Tongue (tissue), 2 donors: ENCODE results near the gene LCNL1. TPM values are rescaled to one million over a fixed set of nuclear protein-coding genes. Genes with fewer than 3 reads are reported as not detected.
"Not testable (repeated sequence)": the region's sequence is repeated elsewhere in the genome, so short reads cannot be mapped to it uniquely, and the experiment has no call there.

ENCODE experiments used
- DNase-seq: peaks from one replicate; pipeline ENCODE4 v3.0.0-alpha.2; 2015
- total RNA-seq: library from RNA; depleted of rRNA; stranded (reverse); fragments of >200 nt; gene quantifications from one replicate; pipeline ENCODE4 v1.2.3, GENCODE V29; 2014

Gene LCNL1
- total RNA-seq, 1 donor from 2014 or later, result 0.31 TPM

DNA sequence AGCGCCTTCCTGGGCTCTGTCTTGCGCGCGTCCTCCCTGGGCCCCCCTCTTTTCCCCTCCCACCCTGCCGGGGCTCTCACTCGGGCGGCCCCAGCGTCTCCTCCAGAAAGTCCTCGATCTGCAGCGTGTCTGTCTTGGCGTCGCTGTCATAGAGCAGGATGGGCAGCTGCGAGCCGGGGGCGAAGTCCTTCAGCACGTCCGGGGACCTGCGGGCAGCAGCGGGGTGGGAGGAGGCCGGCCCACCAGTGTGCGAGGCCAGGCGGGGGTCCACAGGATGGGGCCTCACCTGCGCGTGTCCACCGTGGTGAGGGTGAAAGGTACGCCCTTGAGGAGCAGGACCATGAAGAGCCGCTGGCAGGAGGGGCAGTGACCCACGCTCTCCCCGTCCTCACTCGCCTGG is 12.6 kb downstream of the LCNL1 start:
- peak; percentile 39 for DNase-seq

- peak; percentile 45 for DNase-seq
Observed at GRCh38 chr9:136995772-136996311, 13.0 kb downstream of the LCNL1 start.

GRCh38 chr9:136996361-136997292 is 13.8 kb downstream of the LCNL1 start, which contains the start of gene CLIC3:
Gene CLIC3, minus strand, starts transcription at chr9:136996568. Its CDS starts 25 bp downstream, at chr9:136996543.
- DNase-seq, result peak; percentile 42

DNA sequence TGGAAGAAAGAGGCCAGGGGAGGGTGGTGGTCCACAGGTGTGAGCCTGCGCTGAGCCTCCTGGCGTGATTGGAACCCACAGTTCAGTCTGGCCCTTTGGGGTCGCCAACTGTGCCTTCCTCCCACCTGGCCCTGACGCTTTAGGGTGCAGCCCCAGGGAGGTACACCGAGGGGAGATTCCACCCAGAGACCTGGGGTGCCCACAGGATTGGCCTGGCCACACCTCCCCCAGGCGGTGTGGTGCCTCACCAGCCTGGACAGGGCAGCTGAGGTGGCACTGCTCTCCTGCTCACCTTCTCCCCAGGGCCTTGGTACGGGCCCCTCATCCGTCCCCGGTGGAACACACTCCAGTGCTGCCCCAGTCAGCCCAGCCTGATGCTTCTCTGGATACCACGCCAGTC is 14.6 kb downstream of the LCNL1 start:
- no peak for DNase-seq

DNA sequence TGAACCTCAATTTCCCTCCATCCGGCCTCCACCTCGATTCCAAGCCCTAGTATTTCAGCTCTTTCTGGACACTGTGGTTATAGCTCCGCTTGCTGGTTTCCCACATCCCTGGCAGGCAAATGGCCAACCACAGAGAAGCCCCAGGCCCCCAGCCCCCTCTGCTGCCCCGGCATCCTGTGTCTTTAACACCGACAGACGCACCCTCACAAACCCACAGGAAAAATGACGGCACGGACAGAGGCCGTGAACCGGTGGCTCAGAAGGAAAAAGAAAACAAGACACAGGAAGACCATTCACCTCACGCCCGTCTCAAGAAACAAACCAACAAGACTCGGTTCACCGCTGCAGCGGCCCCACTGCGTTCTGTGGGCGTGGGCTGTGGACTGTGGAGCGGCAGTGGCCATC is 15.0 kb downstream of the LCNL1 start:
- no peak for DNase-seq

DNA sequence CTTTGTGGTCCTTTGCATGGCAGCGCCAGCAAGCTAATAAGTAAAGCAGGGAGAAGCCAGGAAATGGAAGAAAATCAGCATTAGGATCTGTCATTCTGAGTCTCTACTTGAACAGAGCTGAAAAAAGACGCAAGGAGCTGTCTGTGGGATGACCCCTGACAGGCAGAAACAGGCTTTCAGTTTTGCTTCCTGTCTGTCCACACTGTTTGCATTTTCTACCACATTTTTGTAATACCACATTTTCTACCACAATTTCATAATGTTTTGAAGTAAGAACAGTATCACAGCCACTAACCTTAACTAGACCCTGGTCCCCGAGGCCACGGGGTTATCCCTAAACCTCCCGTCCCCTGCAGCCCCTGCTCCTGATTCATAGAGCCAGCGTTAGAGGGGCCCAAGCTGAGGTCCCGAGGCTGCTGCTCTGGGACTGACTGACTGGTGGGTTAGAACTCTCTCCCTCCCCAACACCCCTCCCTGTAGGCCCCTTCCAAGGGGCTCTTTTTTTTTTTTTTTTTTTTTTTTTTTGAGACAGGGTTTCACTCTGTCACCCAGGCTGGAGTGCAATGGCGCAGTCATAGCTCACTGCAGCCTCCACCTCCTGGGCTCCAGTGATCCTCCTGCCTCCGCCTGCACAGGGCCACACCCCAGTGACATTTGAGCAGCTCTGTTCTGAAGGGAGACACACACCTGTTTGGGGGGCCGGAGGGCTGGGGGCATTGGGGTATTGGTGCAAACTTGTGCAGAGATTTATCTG is 17.6 kb downstream of the LCNL1 start:
- DNase-seq, result no peak

DNA sequence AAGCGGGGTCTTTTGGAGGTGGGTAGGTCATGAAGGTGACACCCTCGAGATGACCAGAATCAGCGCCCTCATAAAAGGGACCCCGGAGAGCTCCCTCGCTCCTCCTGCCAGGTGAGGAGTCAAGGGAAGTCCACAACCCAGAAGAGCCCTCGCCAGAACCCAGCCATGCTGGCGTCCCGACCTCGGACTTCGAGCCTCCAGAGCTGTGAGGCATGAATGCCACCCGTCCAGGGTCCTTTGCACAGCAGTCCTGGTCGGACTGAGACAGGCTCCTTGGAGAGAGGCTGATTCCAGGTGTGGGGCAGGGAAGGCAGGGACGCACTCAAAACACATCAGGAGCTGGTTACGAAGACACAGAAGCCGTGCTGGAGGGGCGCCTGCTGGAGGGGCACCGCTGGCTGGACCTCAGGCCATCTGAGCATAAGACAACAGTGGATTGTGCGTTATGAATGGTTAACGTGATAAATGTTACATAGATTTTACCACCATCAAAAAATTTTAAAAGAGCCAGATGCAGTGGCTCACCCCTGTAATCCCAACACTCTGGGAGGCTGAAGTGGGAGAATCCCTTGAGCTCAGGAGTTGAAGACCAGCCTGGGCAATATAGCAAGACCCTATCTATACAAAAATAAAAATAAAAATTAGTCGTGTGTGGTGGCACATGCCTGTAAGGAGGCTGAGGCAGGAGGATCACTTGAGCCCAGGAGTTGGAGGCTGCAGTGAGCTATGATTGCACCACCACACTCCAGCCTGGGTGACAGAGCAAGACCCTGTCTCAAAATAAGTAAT is 19.3 kb downstream of the LCNL1 start:
- no peak for DNase-seq

GRCh38 chr9:137002646-137003041 is 19.9 kb downstream of the LCNL1 start:
- no peak for DNase-seq

DNA sequence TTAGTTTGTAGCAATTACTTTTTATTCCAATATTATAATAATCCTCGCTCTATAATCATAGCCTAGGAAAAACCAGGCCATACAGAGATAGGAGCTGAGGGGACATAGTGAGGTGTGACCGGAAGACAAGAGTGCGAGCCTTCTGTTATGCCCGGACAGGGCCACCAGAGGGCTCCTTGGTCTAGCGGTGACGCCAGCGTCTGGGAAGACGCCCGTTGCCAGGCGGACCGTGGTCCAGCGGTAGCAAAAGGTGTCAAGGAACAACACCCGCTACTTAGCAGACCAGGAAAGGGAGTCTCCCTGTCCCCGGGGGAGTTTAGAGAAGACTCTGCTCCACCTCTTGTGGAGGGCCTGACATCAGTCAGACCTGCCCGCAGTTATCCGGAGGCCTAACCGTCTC is 21.5 kb downstream of the LCNL1 start:
- not testable (repeated sequence) for DNase-seq

DNA sequence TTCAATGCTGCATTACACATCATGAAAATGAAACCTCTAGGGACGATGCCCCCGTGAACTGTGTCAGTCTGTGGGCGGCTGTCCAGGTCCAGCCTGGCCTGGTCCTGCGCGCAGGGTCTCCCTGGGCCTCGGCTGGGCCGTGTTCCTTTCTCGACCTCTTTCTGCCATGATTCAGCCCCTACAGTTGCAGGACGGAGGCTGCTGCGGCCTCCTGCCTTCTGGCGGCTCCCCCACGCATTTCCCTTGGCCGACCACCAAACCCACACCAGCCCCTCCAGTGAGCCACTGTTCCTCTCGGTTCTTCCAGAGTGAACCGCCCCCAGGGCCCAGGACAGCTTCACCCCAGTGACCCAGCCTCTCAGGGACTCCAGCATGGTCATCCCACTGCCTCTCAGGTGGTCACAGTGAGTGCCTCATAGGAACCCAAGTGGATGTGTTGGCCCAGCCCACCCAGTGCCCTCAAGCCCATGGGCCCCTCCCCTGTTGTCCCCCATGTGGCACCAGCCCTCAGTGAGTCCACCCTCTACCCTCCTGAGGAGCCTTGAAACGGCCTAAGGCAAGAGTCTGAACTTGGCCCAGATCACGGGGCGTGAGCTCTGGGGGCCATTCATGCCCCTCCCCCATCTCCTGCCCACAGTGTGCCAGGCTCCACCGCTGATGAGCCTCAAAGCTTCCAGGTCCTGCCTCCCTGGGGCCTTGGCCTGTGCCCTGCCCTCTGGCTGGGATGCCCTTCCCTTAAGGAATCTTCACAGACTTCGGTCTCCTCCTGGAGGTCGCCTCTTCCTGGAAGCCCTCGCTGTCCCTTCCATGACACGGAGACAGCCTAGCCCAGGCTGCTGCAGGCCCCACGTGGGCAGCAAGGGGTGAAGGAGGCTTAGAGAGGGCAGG is 23.6 kb downstream of the LCNL1 start:
- DNase-seq, result no peak

- peak; percentile 61 for DNase-seq
Observed at GRCh38 chr9:137007108-137007815, 24.5 kb downstream of the LCNL1 start.

- DNase-seq, result no peak
Observed at GRCh38 chr9:137007816-137008270, 25.1 kb downstream of the LCNL1 start.

DNA sequence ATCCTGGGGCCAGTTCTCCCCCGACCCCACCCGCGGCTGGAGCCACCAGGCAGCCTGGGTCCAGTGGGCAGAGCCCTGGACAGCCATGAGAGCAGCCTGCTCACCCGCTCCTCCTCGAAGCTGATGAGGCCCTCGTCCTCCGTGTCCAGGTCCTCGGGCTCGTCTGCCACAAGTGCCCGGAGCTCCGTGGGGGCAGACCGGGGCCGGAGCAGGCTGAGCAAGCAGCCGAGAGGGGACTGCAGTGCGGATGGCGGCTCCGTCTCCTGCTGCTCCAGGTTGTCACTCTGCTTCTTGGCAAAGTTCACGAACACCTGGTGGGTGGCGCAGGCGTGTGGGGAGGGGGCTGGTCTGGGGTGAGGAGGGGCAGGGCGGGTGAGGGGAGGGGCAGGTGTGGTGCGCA is 25.5 kb downstream of the LCNL1 start:
- DNase-seq, result no peak

DNA sequence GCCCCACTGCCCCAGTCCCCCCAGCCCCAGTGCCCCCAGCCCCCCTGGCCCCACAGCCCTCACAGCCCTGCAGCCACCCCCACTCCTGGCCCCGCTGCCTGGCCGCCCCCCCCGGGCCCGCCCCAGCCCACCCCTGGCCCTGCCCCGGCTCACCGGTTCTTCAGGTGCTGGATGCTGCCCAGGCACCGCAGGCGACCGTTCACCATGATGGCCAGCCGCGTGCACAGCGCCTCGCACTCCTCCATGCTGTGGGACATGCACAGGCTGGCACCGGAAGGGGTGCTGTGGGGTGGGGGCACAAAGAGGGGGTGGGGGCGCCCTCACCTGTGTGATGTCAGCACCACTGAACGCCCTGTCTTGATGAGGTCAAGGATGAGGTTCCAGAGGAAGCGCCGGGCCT is 26.4 kb downstream of the LCNL1 start:
- DNase-seq, result no peak

DNA sequence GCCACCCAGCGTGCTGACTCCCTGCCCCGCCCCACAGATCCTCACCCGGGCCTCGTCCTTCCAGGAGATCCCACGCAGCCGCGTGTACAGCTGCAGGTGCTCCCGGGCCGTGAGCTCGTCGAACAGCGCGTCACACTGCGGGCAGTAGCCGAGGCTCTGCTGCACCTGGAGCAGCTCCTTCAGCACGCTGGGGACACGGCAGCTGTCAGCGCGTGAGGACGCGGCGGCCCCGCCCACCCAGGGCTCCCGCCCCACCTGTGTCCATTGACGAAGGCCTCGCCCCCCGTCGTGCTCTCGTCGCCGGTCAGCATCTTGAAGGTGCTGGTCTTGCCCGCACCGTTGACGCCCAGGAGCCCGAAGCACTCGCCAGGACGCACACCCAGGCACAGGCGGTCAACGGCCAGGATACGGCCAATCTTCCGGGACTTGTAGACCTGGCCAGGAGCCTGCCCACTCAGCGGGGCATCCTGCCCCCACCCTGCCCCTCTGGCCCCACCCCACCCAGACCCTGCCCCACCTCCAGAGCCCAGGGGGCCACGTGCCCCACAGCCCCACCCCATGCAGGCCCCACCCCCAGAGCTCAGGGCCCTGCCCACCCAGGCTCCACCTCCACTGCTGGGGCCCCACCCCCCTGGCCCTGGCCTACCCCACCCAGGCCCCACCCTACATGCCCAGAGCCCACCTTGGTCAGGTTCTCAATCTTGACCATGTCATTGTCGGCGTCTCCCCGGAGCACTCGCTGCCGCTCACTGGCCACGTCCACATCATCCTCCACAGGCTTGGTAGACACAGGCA is 27.3 kb downstream of the LCNL1 start:
- no peak for DNase-seq

DNA sequence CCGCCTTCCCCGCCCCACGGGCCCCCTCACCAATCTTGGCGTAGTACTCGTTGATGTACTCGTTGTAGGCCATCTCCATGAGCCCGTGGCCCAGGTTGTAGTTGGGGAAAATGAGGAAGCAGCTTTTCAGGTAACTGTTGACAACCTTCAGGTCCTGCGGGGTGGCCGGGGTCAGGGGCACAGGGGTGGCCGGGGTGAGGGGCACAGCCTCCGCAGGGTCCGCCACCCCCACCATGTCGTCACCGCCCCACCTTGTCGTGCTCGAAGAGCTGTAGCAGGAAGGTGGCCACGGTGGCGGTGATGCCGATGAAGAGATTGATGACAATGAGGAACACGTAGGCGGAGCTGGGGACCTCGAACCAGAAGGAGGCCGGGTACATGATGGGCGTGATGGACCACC is 28.4 kb downstream of the LCNL1 start:
- DNase-seq, result no peak

DNA sequence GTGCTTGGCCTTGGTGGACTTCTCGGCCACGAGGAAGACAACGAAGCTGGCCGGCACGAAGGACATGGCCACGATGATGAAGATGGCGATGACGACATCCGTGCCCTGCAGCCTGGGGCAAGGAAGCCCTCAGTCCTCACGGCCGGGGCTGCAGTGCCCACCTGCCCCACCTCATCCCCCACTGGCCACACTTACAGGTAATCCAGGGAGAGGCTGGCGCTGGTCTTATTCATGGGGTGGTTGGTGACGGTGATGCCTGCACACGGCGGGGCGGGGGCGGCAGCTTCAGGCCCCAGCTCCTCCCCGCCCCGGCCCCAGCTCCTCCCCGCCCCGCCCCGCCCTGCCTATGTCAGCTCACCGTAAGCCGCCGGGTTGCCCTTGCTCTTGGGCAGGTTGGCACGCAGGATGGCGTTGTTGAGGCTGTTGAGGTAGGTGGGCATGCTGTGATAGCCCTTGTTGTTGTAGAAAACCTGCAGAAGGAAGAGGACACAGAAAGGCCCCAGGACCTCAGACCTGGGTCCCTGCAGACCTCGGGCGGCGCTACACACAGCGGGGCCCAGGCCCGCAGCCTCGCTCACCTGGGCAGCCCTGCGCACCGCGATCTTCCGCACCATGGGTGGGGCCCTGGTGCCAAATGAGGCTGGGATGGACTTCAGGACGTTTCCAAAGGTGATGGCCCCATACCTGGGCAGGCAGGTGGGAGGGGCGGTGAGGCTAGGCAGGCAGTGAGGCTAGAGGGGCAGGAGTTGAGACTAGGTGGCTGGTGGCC is 29.3 kb downstream of the LCNL1 start:
- no peak for DNase-seq

DNA sequence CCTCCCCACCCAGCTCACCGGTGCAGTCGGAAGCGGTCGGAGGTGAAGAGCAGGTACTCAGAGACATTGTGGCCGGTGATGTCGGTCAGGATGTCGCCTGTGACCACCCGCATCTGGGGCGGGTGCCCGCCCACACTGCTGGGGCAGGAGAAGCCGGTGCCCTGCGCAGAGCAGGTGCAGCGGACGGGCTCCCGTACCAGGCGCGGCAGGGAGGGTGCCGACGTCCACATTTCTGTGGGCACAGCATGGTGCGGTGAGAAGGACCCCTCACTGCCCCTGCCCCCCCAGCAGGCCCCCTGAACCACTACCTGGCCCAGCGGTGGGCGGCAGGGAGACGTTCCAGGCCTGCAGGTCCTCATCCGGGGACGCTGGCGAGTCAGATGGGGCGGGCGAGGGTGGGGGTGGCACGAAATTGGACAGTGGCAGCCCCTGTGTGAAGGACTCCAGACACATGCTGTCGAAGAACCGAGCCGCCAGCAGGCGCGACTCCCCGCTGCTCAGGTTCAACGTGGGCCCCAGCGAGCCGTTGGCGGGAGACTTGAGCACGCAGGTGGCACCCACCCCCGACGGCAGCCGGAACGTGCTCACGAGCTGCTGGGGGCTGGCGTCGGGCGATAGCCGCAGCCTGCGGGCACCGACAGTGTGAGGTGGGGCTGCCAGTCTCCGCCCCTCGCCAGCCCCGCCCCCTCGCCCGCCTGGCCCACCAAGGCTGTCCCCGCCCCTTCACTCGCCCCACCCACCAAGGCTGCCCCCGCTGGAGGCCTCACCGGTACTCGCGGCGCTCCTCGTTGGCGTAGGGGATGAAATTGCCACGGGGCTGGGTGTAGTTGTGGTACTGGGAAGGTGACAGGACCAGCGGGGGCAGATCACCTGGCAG is 30.1 kb downstream of the LCNL1 start:
- no peak for DNase-seq
